Glomerular visceral epithelial cell (primary cell): ENCODE data around the gene TTC28.
"Not testable (repeated sequence)": the region's sequence is repeated elsewhere in the genome, so short reads cannot be mapped to it uniquely, and the experiment has no call there.

Source experiments
- DNase-seq: peaks from one replicate; pipeline ENCODE4 v3.0.0-alpha.2; 2016; ENCODE audit errors: extremely low spot score

Gene TTC28

DNA sequence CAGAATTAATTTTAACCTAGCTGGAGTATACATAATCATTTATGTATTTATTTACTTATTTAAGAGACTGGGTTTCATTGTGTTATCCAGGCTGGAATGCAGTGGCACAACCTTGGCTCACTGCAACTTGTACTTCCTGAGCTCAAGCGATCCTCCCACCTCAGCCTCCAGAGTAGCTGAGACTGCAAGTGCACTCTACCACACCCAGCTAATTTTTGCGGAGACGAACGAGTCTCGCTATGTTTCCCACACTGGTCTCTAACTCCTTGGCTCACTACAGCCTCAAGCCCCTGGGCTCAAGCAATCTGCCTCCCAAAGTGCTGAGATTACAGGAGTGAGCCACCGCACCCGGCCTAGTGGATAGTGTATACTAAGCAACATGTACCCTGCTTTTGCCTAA is 1.5 kb downstream of the TTC28 start:
- not testable (repeated sequence) for DNase-seq

DNA sequence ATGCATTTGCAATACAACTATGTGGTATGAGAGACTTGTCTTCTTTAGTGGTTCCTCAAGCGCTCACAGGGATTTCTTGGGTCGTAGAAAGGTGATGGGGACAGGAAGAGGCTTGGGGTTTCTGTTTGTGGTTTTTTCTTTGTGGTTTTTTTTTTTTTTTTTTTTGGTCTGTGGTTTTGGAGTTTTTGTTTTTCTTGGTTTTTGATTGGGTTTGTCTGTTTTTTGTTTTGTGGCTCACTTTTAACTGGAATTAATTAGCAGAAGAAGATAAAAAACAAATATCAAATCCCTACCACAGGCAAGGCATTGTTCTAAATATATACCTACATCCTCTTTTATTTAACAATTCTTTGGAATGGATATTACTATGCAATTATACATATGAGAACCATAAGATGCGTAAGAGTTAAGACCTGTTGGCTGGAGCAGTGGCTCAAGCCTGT is 5.5 kb downstream of the TTC28 start:
- DNase-seq = peak; percentile 70

DNA sequence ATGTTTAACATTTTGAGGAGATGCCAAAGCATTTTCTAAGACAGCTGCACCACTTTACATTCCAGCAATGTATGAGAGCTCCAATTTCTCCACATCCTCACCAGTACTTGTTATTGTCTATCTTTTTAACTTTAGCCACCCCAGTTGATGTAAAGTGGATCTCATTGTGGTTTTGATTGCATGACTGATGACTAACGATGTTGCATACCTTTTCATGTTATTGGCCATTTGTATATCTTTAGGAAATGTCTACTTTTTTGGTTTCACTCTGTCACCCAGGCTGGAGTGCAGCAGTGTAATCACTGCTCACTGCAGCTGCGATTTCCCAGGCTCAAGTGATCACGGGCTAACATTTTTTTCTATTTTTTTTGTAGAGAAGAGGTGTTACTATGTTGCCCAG is 8.9 kb downstream of the TTC28 start:
- no peak for DNase-seq

DNA sequence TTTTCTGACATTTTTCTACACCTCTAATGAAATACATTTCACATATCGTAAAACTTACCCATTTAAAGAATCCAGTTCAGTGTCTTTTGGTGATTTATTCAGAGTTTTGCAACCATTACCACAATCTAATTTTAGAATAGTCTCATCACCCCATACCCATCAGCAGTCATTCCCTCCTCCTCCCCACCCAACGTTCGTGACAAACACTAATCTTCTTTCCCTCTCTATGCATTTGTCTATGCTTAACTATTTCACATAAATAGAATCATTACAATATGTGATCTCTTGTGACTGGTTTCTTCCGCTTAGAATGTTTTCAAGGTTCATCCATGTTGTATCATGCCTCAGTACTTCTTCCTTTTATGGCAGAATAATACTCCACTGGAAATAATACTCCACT is 9.5 kb downstream of the TTC28 start:
- no peak for DNase-seq

DNA sequence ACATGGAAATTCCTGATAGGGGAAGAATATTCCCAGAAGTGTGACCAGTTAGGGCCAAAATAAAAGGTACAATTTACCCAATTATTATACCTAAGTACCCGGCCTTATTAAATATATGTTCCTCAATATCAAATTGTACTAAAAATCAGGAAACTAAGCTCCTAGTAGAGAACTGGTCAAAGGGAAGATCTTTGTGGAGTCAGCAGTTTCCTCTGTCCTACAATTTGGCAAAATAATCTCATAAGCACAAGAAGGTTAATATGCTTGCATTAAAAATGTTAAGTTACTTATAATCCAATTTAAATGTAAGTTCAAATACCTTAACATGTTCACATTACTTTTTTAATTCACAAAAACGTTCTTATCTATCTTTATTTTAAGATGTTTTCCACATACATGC is 10.3 kb downstream of the TTC28 start:
- no peak for DNase-seq

DNA sequence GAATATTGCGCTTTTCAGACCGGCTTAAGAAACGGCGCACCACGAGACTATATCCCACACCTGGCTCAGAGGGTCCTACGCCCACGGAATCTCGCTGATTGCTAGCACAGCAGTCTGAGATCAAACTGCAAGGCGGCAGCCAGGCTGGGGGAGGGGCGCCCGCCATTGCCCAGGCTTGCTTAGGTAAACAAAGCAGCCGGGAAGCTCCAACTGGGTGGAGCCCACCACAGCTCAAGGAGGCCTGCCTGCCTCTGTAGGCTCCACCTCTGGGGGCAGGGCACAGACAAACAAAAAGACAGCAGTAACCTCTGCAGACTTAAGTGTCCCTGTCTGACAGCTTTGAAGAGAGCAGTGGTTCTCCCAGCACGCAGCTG is 16.1 kb downstream of the TTC28 start:
- not testable (repeated sequence) for DNase-seq

DNA sequence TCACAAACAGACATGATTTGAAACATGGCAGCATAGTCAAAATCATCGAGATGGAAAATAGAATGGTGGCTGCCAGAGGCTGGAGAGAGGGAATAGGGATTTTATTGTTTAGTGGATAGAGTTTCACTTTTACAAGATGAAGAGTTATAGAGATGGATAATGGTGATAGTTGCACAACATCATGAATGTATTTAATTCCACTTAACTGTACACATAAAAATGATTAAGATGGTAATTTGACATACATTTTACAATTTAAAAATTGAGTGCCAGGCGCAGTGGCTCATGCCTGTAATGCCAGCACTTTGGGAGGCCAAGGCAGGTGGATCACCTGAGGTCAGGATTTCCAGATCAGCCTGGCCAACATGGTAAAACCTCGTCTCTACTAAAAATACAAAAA is 21.2 kb downstream of the TTC28 start:
- no peak for DNase-seq

DNA sequence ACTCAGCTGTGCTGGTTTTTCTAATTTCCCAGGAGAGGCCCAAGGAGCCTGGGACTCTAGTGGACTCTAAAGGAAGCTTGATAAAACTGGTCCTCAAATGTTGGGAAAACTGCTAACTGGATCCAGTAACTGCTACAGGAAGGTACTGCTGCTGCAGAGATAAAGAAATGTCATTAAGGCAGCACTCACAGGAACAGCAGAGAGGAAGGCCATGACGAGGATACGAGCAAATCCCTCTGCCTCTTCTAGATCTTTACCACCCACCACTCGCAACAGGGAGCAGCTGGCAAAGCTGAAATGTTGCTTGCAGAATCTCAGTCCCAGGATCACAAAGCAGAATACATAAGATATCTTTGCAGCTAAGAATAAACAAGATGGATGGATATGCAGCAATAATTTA is 23.5 kb downstream of the TTC28 start:
- DNase-seq = no peak

DNA sequence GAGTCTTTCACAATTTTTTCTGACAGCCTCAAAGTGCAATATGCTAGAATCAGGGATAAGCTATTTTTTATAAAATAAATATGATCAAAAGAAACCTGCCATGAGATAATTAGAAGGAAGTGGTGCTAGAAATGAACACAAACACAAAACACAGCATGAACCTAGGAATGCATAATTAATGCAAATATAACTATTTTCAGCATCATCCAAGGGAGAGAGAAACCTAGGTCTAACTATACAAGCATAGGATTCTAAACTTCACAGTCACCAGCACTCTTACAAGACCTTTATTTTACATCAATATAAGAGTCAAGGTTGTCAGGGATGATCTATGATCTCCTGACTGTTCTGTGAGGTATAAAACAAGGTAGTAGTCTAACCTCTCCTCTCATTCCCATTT is 29.2 kb downstream of the TTC28 start:
- DNase-seq = no peak

DNA sequence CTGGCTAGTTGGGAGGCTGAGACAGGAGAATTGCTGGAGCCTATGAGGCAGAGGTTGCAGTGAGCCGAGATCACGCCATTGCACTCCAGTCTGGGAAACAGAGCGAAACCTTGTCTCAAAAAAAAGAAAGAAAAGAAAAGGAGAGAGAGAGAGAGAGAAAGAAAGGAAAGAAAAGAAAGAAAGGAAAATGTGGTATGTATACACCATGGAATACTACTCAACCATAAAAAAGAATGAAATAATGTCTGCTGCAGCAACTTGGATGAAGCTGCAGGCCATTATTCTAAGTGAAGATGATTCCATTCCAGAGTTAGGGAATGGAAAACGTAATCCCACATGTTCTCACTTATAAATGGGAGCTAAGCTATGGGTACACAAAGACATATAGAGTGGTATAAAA is 30.8 kb downstream of the TTC28 start:
- DNase-seq = no peak

DNA sequence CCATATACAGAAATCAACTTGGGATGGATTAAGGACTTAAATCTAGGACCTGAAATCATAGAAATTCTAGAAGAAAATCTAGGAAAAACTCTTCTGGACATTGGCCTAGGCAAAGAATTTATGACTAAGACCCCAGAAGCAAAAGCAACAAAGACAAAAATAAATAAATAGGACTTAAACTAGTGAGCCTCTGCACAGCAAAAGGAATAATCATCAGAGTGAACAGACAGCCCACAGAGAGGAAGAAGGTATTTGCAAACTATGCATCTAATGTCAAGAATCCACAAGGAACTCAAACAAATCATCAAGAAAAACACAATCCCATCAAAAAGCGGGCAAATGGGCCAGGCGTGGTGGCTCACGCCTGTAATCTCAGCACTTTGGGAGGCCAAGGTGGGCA is 32.4 kb downstream of the TTC28 start:
- DNase-seq = no peak

DNA sequence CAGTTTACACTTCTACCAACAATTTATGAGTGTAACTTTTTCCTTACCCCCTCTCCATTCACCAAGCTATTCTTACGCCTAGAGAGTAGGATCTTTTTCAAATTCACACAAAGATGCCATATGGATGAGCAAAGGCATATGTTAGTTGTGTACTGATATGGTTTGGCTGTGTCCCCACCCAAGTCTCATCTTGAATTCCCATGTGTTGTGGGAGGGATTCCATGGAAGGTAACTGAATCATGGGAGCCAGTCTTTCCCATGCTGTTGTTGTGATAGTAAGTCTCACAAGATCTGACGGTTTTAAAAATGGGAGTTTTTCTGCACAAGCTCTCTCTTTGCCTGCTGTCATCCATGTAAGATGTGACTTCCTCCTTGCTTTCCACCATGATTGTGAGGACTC is 40.3 kb downstream of the TTC28 start:
- DNase-seq = no peak

DNA sequence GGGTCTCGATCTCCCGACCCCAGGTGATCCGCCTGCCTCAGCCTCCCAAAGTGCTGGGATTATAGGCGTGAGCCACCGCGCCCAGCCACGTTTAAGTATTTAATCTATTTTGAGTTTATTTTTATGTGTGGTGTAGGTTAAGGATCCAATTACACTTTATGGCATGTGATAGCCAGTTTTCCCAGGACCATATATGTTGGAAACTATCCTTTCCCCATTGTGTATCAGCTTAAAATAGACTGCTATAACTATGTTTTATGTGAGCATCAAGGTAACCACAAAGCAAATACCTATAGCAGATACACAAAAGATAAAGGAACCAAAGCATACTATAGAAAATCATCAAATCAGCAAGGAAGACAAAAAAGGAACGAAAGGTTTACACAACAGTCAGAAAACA is 42.4 kb downstream of the TTC28 start:
- DNase-seq = no peak

DNA sequence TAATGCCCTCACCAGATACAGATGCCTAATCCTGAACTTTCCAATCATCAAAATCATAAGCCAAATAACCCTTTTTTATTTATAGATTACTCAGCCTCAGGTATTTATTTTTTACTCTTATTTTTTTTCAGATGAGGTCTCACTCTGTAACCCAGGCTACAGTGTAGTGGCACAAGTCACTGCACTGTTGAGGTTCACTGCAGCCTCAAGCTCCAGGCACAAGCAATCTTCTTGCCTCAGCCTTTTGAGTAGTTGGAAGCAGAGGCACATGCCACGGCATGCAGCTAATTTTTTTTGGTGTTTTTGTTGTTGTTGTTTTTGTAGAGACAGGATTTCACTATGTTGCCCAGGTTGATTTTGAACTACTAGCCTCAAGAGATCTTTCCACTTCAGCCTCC is 49.5 kb downstream of the TTC28 start:
- no peak for DNase-seq

DNA sequence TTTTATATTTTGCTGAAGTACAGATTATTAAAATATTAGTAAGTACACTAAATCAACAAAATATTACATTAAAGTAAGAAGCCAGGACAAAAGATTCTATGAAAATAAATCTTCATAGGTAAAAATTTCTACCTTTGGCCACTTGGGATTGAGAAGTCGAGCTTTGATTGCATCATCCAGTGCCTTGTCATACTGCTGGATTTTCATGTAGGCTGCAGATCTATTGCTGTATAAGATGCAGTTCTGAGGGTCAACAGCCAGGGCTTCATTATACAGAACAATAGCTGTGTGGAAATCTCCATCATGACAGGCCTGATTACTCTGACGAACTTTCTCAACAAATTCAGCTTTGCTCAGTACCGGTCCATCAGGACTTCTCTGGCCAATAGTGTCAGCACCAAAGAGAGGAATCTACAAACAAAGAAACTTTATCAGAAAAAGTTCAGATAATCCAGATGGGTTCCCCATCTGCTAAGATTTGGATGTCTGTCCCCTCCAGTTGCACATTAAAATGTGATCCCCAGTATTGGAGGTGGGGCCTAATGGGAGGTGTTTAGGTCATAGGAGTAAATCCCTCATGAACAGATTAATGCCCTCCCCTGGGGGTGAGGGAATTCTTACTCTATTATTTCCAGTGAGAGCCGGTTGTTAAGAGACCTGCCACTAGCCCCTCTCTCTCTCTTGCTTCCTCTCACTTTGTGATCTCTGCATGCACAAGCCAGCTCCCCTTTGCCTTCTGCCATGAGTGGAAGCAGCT is 50.0 kb downstream of the TTC28 start:
- DNase-seq = no peak

DNA sequence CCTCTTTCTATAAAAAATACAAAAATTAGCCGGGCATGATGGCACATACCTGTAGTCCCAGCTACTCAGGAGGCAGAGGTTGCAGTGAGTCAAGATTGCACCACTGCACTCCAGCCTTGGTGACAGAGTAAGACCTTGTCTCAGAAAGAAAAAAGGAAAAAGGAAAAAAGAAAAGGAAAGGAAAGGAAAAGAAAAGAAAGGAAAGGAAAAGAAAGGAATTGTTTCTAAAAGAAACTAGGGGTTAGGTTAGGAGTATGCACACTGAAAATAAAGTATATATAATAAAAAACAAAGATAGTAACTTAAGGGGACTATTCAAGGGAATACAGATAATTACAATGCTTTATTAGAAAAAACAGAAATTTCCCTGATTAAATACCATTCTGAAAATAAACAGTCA is 50.9 kb downstream of the TTC28 start:
- no peak for DNase-seq

DNA sequence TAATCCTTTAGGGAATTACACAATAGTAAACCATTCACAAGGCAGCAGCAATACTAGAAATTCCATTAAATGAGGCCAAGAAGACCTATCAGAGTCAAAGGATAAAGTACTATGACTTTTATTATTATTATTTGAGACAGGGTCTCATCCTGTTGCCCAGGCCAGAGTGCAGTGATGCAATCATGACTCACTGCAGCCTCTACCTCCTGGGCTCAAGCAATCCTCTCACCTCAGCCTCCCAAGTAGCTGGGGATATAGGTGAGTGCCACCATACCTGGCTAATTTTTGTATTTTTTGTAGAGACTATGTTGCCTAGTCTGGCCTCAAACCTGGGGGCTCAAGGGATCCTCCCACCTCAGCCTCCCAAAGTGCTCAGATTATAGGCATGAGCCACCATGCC is 51.8 kb downstream of the TTC28 start:
- DNase-seq = no peak

DNA sequence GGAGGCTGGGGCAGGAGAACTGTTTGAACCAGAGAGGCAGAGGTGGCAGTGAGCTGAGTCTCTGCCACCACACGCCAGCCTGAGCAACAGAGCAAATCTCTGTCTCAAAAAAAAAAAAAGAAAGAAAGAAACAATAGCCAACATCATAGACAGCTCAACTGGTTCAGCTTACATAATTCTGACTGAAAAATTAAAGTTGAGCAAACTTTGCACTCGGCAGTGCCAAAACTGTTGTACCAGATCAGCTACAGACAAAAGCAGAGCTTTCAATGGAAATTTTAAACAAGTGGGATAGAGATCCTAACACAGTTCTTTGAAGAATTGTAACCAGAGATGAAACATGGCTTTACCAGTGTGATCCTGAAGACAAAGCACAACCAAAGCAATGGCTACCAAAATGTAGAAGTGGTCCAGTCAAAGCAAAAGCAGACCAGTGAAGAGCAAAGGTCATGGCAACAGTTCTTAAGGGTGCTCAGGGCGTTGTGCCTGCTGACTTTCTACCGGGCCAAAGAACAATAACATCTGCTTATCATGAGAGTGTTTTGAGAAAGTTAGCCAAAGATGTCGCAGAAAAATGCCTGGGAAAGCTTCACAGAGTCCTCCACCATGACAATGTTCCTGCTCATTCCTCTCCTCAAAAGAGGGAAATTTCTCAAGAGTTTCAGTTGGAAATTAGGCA is 59.3 kb downstream of the TTC28 start:
- no peak for DNase-seq

DNA sequence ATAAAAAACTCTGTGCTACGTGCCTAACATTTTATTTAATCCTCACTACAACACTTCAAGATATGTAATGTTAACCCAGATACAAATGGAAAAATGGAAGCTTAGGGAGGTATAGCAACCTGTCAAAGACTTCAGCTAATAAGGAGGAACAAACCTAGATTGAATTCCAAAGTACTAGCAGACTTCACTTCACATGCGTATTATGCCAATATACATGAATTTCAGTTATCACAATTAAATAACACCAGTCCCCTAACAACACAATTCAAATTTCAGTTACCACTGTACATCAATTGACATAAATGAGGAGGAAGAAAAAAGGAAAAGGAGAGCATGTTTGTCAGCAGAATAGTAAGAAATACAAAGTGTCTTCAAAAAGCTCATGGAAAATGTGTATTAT is 60.4 kb downstream of the TTC28 start:
- no peak for DNase-seq

DNA sequence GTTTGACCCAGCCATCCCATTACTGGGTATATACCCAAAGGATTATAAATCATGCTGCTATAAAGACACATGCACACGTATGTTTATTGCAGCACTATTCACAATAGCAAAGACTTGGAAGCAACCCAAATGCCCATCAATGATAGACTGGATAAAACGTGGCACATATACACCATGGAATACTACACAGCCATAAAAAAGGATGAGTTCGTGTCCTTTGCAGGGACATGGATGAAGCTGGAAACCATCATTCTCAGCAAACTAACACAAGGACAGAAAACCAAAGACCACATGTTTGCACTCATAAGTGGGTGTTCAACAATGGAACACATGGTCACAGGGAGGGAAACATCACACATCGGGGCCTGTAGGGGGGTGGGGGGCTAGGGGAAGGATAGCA is 64.2 kb downstream of the TTC28 start:
- DNase-seq = not testable (repeated sequence)

DNA sequence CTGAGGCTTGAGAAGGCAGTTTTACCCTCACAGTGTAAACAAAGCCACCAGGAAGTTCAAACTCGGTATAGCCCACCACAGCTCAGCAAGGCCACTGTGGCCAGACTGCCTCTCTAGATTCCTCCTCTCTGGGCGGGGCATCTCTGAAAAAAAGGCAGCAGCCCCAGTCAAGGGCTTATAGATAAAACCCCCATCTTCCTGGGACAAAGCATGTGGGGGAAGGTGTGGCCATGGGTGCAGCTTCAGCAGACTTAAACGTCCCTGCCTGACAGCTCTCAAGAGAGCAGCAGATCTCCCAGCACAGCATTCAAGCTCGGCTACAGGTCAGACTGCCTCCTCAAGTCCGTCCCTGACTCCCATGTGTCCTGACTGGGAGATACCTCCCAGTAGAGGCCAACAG is 69.7 kb downstream of the TTC28 start:
- no peak for DNase-seq

DNA sequence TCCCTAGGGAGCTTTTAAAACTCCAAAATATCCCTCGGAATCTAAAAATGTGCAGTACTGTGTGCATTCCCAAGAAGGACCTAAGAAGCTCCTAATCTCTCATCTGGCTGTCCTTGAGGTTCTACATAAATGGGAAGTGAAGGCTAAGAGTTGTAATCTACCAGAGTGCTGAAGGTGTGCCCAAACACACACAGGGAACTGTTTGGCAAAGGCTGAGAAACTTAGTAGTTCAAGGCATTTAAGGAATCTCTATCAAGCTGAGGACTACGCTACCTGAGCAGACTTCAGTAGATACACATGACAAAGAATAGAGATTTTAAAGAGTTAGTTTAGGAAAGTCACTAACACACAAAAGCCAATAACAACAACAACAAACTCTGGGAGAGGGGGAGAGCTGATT is 71.1 kb downstream of the TTC28 start:
- DNase-seq = no peak

DNA sequence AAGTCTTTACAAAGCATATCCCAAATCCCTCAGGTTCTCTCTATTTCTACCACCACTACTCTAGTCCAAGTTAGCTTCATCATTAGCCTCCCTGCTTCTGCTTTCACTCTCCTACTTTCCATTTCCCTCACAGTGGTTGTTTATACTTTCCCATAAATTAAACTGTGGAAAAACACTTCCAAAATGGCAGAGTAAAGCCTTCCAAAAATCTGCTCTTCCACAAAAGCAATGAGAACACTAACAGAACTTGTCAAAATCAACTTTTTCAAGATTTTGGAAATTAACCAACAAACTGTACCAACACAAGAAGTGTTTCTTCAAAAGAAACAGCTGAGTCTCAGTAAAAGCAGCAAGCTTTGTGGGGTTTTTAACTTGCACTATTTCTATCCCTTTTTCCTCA is 71.8 kb downstream of the TTC28 start:
- DNase-seq = no peak
